ENCODE results near the gene KRT3.

KRT3 gene

DNA sequence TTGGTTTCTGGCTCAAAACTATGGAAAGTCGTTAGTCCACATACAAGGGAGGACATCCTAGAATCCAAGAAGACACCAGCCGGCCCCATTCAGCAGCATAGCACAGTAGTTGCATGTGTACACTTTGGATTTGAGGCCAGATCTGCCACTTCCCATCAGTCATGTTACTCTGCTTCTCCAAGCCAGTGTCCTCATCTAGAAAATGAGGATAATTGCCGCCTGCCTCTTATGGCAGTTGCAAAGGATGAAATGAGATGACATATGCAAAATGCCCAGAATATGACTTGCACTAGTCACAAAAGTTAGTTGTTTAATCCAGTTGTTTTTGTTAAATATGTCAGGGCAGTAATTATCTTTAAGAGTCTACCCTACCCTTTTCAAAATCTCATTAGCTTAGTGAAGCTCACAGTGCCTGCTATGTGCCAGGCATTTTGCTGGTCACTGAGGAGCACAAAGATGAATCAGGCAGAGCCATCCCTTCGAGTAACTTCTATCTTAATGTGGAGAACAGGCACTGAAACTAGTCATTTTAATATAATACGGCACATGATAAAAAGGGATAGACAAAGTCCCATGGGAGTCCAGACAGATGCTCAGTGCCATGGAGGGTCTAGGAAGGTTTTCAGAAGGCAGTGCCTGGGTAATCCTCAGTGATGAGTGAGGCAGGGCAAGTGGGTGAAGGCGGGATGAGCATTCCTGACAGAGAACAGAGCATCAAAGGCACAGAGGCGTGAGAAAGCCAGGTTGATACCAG, 12.2 kb downstream of the KRT3 start:
- in situ Hi-C loops (cut with MboI; ENCODE audit: low sequenced_read_pairs) = no loop called here

DNA sequence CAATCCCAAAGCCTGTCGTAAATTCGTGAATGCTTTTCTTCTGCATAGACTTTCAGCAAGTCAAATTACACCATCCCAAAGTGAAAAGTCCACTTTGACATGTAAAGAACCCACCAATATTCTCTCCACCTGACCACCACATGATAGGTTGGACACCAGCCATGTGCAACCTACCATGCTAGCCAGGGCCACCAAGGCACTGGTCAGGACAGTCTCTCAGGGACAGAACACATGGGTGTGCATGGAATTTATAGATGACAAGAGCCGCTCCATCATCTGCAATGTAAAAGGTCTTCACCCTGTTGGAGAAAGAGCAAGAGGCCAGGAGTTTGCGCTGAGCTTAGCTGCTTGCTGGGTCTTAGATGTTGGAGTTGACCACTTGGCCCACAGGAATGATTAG, 13.4 kb downstream of the KRT3 start:
- in situ Hi-C loops (cut with MboI; ENCODE audit: low sequenced_read_pairs) = no loop called here

DNA sequence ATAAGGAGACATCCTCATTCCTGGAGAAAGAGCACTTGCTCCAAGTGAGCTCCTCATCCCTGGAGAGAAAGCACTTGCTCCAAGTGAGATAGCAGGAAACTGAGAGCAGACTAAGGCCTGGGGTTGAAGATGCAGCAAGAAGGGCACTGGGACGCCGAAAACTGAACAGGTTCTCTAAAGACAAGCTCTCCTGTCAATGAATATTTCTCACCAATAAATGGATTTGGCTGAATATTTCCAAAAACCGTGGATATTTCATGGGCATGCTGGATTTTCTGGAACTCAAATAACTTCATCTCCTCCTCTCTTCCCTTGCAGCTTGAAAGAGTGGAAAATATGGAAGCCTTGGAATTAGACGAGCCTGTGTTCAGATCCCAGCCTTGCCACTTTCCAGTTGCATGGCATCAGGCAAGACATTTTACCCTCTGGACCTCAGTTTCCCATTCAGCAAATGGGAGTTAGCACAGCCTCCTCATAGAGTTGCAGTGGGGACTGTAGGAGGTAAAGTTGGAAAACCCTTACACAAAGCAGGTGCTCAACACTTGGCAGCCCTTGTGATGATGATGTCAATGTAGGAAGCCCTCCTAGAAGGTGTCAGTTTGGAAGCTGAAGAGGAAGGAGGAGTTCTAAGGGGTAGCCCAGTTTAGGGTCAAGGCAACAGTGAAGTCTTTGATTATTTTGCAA, 14.4 kb downstream of the KRT3 start:
- in situ Hi-C loops (cut with MboI; ENCODE audit: low sequenced_read_pairs) = no loop called here

DNA sequence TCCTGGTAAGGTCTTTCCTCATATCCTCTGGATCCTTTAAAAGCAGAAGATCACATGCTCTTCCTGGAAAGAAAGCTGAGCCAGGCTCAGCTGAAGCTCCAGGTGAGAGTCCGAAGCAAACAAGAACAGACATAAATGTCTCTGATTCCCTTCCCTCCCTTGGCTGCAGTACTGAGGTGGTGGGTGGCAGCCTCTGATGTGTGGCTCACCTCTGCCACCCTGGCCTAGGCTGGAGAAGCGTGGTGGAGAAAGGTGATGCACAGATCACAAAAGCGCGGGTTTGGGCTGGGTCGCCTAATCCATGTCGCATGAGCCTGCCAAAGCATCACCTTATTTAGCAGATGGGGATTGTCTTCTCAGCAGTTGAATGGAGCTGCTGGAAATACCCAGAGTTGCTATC, 16.0 kb downstream of the KRT3 start:
- in situ Hi-C loops (cut with MboI; ENCODE audit: low sequenced_read_pairs) = no loop called here

DNA sequence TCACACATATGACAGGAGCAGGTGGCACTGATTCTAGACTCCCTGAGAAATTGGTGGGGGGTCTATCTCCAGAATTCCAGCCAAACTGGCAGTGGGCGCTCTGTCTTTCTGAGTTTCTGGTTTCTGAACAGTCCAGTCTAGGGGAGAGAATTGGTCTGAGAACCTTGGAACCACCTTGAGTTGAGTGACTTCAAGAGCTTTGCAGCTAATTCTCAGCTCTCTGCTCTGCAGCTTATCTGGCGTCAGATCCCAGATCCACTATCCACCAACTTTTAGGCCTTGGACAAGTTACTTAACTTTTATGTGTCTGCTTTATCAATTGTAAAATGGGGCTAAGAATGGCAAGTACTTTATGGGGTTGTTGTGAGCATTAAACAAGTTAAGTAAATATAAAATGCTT, 17.1 kb downstream of the KRT3 start:
- in situ Hi-C loops (cut with MboI; ENCODE audit: low sequenced_read_pairs) = no loop called here

DNA sequence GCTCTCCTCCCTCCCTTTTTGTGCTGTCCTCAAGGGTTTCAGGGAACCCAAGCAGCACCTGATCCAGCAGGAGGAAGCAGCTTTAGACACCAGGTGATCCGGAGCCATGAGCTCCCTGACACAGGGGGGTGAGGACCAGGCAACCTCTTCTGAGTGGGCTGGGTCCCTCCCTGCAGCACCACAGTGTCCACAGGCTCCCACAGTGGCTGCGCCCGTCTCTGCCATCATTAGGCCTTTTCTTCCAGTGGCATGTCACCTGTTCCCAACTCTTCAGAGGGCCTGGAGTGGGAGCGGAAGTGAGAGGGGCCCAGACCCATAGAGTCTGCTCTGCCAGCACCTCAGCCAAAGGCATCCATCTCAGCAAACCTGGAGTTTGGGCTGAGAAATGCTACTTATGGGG, 18.4 kb downstream of the KRT3 start:
- in situ Hi-C loops (cut with MboI; ENCODE audit: low sequenced_read_pairs) = no loop called here

DNA sequence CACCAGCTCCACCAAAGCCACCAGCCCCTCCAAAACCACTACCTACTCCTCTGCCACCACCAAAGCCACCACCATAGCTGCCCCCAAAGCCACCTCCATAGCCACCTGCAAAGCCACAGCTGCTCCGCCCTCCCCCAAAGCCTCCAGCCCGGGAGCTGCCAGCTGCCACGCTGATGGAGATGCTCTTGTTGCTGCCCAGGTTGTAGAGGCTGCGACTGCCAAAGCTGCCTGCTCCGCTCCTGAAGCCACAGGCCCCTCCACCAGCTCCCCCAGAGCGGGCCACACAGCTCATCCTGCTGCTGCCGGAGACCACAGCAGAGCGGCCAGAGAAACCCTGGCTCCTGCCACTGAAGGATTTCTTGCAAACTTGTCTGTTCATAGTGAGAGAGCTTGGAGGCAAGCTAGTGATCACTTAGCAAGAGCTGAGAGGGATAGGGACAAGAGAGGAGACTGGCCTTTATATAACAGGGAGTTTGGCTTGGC, 19.0 kb downstream of the KRT3 start, which contains the start of gene KRT76:
TSS of gene KRT76 (minus strand) at position 433 of the 483 bp plus-strand sequence. CDS start at position 379, 54 bp downstream.
- in situ Hi-C loops (cut with MboI; ENCODE audit: low sequenced_read_pairs) = no loop called here

DNA sequence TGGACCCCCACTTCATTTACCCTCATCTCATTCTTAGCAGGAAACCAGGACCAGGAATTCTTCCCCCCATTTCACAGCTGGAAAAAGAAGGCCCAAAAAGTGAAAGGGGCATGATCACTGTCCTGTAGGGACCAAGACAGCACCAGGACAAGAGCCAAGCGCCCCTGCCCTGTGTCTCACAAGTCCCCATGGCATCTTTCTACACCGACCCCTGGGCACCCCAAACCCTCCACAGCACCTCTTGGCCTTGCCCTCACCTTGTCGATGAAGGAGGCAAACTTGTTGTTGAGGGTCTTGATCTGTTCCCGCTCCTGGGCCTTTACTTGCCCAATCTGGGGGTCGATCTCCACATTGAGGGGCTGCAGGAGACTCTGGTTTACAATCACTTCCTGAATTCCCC, 19.5 kb downstream of the KRT3 start:
- in situ Hi-C loops (cut with MboI; ENCODE audit: low sequenced_read_pairs) = no loop called here

DNA sequence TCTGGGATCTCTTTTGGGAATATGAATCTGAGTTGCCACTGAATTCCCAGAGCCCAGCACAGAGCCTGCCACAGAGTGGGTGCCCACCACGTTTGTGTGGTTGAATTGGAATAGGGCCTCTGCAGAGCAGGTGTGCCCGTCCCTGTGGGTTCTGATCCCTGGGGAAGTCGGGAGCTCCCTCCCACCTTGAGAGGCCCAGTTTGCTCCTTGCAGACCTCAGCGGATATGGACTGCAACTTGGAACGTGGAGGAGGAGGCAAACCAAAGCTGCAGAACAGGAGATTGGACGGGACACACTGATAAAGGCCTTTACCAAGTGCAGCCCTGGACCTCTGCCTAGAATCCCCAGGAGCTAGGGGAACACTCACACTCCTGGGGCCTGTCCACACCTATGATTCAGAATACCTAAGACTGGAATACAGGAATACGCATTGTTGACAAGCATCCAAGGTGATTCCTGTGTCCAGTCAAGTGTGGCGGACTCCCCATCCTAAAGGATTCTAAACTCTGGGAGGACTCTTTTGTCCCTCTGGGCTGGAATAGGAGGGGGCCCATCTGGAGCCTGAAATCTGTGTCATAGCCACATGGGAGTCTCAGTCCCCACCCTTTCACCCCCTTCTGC, 21.2 kb downstream of the KRT3 start:
- in situ Hi-C loops (cut with MboI; ENCODE audit: low sequenced_read_pairs) = no loop called here

DNA sequence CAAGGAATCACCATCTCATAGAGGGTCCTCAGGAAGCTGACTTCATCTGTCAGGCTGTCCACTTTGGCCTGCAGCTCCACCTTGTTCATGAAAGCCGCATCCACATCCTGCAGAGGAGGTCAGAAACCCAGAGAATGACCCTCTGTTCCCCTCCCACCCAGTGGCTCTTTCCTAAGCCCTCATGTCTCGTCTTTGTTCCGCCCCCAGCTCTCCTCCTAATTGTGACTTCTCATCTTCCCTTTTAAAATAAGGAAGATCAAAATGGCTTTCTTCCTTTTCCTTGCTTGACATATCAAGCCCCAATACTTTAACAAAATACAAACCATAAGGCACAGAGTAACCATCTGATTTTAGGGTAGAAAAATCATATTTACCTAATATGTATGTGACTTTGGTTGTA, 23.1 kb downstream of the KRT3 start:
- in situ Hi-C loops (cut with MboI; ENCODE audit: low sequenced_read_pairs) = no loop called here

DNA sequence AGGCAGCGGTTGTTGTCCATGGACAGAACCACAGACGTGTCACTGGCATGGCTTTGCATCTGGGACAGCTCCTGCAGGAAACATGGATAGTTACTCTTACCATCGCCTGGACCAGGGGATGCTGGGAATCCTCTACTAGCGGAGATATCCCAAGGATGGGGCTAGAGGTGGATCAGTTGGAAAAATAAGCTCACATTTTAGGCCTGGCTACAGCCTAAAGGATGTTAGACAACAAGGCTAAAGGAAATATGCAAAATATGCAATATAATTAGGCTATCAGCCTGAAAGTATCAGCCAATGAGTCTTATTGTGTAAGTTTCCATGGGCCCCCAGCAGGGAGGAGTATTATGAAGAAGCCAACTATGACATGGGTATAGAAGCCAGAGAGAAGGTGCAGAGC, 23.7 kb downstream of the KRT3 start:
- in situ Hi-C loops (cut with MboI; ENCODE audit: low sequenced_read_pairs) = no loop called here

DNA sequence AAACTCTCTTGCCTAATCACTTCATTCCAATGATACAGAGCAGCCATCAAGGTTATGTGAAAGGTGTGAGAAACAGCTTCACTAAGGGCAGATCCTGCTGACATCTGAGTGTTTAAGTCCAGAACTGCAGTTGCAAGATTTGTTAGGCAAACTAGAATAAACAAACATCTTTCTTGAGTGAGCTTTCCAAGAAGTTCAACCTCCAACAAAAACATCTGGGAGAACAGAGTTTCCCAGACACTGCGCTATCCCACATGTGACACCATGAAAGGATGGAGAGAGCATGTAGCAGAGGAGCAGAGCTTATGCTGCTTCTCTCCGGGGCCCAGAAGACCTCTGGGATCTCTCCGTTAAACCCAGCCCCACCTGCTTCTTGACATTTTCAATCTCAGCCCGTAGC, 24.4 kb downstream of the KRT3 start:
- in situ Hi-C loops (cut with MboI; ENCODE audit: low sequenced_read_pairs) = no loop called here

DNA sequence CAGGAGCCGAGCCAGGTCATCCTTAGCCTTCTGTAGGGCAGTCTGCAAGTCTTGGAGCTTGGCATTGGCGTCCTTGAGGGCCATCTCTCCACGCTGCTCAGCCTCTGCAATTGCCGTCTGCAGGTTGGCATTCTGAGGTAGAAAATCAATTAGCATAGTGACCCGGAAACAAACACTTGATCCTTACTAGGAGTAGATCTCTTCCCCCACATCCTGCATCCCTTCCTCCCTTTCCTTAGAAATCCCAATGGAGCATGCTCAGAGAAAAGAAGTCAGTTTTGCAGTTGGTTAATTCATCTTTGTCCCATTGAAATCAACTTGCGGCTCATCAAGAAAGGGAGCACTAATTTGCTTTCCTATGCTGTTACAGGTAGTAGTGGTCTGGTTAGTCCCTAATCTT, 24.8 kb downstream of the KRT3 start:
- in situ Hi-C loops (cut with MboI; ENCODE audit: low sequenced_read_pairs) = no loop called here

DNA sequence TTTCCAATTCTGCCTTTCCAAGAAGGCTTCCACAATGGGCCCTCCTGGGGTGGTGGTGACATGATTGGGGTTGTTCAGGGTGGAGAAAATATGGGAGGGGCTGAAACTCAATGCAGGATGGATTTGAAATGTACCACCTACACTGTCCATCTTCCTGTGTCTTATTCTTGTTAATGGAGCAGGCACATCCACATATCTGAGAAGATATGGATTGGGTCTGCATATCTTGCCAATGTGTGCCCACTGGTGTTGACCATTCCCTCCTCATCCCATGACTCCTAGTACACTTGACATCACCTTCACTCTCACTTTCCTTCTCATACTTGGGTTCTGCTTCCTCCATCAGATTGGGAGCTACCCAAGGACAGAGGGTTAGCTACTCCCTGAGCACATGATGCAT, 26.0 kb downstream of the KRT3 start:
- in situ Hi-C loops (cut with MboI; ENCODE audit: low sequenced_read_pairs) = no loop called here

DNA sequence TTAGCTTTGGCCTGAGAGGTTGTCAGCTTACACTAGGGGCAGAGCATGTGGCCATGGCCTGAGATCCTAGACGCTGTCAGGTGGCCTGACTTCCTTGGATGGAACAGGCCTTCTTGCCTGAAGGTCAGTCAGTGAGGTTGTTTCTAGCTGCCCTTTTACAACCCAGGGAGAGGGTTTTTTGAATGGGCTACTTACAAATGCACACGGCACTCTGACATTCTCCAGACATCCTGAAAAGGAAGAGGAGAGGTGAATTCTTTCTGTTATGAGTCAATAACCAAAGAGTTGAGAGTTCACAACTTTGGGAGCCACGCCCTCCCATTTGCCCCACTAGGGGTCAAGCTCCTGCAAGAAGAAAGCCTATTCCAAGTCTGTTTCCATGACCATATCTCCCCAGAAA, 26.6 kb downstream of the KRT3 start:
- in situ Hi-C loops (cut with MboI; ENCODE audit: low sequenced_read_pairs) = no loop called here

DNA sequence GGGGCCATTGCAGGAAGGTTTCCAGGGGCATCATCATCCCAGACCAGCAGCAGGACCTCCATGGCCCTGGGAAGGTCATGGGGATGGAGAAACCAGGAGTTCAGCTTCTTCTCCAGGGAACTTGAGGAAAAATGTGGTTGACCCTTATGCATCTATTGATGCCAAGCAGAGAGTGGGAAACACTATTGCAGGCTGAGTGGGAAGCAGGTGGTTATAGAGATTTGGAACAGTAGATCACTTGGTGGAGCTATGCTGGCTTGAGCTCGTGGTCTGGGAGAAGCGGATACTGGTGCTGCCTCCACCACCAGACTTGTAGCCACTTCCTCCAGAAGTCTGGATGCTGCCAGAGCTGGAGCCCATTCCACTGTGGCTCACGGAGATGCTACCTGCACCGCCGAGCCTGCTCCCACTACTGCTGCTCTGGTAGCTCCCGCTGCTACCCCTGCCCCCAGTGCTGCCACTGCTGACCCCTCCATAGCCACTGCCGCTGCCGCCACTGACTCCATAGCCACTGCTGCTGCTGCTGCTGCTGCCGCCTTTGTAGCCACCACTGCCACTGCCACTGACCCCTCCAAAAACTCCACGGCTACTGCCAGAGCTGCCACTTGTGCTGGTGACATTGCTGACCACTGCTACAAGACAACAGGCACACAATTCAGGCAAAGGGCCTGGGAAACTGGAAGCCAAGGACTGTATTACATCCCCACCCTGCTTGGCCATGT, 27.3 kb downstream of the KRT3 start:
- in situ Hi-C loops (cut with MboI; ENCODE audit: low sequenced_read_pairs) = no loop called here

DNA sequence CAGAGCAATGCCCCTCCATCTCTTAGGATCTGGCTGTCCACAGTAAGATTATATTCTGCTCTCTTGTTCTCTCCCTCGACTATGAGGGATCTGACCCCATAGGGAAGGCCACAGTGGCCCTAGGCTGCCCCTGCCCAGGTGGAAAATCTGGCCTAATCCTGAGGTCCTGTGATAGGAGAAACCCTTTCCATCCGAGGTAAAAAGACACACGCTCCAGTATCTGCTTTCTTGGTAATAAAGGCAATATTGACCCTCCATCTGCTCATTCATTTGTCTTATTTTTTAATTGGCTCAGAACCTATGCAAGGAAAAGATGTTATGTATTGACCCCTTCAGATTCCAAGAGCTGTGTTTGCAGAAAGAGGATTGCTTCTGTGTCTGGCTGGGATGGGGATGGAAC, 28.5 kb downstream of the KRT3 start:
- in situ Hi-C loops (cut with MboI; ENCODE audit: low sequenced_read_pairs) = no loop called here

DNA sequence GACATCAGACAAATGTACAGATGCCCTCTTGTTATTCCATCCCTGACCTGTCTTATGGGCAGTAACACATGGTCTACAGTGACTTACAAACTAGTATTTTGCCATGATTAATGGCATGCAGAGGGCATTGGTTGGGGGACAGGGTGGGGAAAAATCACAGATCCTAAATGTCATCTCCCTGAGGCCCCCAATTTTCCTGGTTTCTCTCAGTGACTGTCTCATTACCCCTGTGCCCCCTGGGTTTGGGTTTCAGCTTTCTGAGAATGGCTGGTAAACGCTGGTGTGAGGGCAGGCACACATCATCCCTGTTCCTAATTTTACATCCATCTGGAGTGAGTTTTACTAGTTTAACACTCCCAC, 28.9 kb downstream of the KRT3 start:
- in situ Hi-C loops (cut with MboI; ENCODE audit: low sequenced_read_pairs) = no loop called here

DNA sequence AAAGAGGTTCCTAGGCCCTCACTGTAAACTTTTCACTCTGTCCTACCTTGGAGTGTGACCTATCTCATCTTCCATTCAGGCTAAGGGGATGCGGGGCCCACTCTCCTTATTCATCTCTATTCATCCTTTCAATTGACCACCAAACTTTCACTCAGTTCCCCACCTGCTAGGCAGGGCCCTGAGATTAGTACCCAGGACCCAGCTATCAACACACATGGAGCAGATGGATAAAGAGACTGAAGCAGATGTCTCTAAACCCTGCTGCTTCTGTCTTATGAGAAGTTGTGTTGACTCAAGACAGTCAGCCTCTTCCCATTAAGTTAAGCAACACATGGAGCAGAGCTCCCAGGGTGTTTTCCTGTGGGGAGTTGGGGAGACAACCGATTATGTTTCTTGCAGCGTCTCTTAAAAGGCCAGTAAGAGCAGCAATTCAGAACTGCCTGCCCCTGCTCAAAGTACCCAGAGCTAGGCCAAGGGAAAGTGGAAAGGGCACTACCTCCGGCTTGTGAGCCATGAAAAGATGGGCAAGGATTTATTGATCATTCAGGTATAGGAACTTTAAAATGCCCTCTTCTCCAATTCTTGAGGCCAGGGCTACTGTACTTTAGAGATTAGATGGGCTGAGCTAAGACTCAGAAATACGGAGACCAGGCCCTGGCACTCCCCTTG, 29.4 kb downstream of the KRT3 start:
- in situ Hi-C loops (cut with MboI; ENCODE audit: low sequenced_read_pairs) = no loop called here

DNA sequence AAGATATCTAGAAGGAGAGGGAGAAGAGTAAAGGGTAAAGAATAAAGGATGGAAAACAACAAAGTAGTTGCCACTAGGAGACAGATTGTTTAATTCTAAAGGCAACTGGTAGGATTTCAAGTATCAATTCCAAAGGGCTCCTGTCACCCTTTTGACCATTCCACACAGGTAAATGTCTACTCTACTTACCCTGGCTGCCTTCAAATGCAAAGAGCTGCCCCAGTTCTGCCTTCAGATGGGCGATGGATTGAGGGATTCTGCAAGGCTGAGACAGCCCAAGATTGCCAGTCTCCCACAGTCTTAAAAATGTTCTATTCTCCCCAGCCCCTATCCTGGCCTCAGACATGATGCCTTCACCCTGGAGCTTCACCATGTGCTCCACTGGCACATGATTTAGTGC, 30.2 kb downstream of the KRT3 start:
- in situ Hi-C loops (cut with MboI; ENCODE audit: low sequenced_read_pairs) = no loop called here

DNA sequence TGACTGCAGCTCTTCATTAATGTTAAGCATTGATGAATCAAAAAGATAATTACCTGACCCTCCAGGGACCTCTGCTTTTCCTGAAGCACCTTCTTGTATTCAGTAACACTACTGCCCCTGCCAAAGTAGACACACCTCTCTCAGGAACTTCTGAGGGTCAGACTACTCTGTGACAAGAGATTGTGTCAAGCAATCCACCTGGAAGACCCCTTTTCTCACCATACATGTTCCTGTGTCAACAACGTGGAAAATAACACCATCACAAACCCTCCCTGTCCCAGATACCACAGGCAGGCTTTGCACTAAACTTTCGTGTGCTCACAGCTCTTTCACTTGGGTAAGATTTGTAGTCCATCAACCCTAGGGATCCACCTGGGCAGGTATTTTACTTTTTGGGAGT, 31.9 kb downstream of the KRT3 start:
- in situ Hi-C loops (cut with MboI; ENCODE audit: low sequenced_read_pairs) = no loop called here
